HepG2 (cell line): ENCODE results near the gene NSF. TPM values are rescaled to one million over a fixed set of nuclear protein-coding genes. Genes with fewer than 3 reads are reported as not detected.

ENCODE experiments used
- EEA1 ChIP-seq: sonication (generic); formaldehyde crosslinking; IDR thresholded peaks from 2 replicates; pipeline ENCODE4 v1.5.1; 2020; ENCODE audit warnings: mild to moderate bottlenecking, missing genetic modification reagents, borderline replicate concordance
- HES4 ChIP-seq: sonication (generic); formaldehyde crosslinking; IDR thresholded peaks from 2 replicates; pipeline ENCODE4 v1.9.0; 2021; ENCODE audit warnings: mild to moderate bottlenecking, missing genetic modification reagents, borderline replicate concordance
- HNF4G ChIP-seq, 2 experiments: sonication (generic) in 1 of 2; formaldehyde crosslinking in 1 of 2; IDR thresholded peaks; 2 replicates each; pipeline versions ENCODE4 v1.4.0 to v1.6.1; 2011 to 2020; ENCODE audit warnings: borderline replicate concordance in 2 of 2, low read depth in 2 of 2, mild to moderate bottlenecking in 2 of 2, low read length in 1 of 2, missing genetic modification reagents in 1 of 2, moderate library complexity in 1 of 2
- HNRNPLL ChIP-seq: fragments of 200-400 bp; formaldehyde crosslinking; IDR thresholded peaks from 2 replicates; pipeline ENCODE4 v1.6.1; 2017; ENCODE audit warnings: mild to moderate bottlenecking, low read depth, low read length; ENCODE audit not compliant: poor library complexity, severe bottlenecking
- IRX3 ChIP-seq: sonication (generic); formaldehyde crosslinking; IDR thresholded peaks from 2 replicates; pipeline ENCODE4 v1.8.1; 2023; ENCODE audit warnings: mild to moderate bottlenecking, low read depth, missing genetic modification reagents, borderline replicate concordance
- NKX3-1 ChIP-seq: sonication (generic); formaldehyde crosslinking; IDR thresholded peaks from 2 replicates; pipeline ENCODE4 v1.5.0; 2020; ENCODE audit warnings: missing genetic modification reagents
- POLR2A ChIP-seq, 2 experiments: IDR thresholded peaks; 2 replicates each; pipeline ENCODE4 v1.6.1; 2011; ENCODE audit warnings: low read depth in 2 of 2, low read length in 2 of 2, mild to moderate bottlenecking in 1 of 2, moderate library complexity in 1 of 2; ENCODE audit not compliant: insufficient read depth in 1 of 2
- RBM39 ChIP-seq: fragments of 200-400 bp; formaldehyde crosslinking; IDR thresholded peaks from one replicate; pipeline ENCODE4 v1.6.1; 2018; ENCODE audit warnings: antibody characterized with exemption, mild to moderate bottlenecking, low read depth, low read length; ENCODE audit not compliant: poor library complexity, severe bottlenecking
- RNF2 ChIP-seq: fragments of 450-650 bp; conservative IDR thresholded peaks from 2 replicates; pipeline ENCODE4 v1.6.1; 2016; ENCODE audit warnings: low read depth
- SALL2 ChIP-seq: sonication (generic); formaldehyde crosslinking; IDR thresholded peaks from 2 replicates; pipeline ENCODE4 v1.8.1; 2023; ENCODE audit warnings: mild to moderate bottlenecking, missing genetic modification reagents, inconsistent platforms
- SP140L ChIP-seq: sonication (generic); formaldehyde crosslinking; IDR thresholded peaks from 2 replicates; pipeline ENCODE4 v1.4.0; 2020; ENCODE audit warnings: missing genetic modification reagents, borderline replicate concordance
- SSRP1 ChIP-seq: IDR thresholded peaks from 2 replicates; pipeline ENCODE4 v1.6.1; 2016; ENCODE audit warnings: control low read depth
- WIZ ChIP-seq: sonication (generic); formaldehyde crosslinking; IDR thresholded peaks from 2 replicates; pipeline ENCODE4 v1.5.1; 2020; ENCODE audit warnings: mild to moderate bottlenecking, missing genetic modification reagents
- YEATS4 ChIP-seq: sonication (generic); formaldehyde crosslinking; IDR thresholded peaks from 2 replicates; pipeline ENCODE4 v1.4.0; 2020; ENCODE audit warnings: missing genetic modification reagents, borderline replicate concordance
- YY1 ChIP-seq: IDR thresholded peaks from 2 replicates; pipeline ENCODE4 v1.6.1; 2011; ENCODE audit warnings: low read length, low read depth, moderate library complexity, mild to moderate bottlenecking; ENCODE audit not compliant: insufficient read depth, insufficient replicate concordance
- ZNF343 ChIP-seq: sonication (generic); formaldehyde crosslinking; IDR thresholded peaks from 2 replicates; pipeline ENCODE4 v1.4.0; 2020; ENCODE audit warnings: mild to moderate bottlenecking, missing genetic modification reagents
- polyA plus RNA-seq, 8 experiments: library from polyadenylated mRNA; depleted of rRNA in 3 of 8; stranded (reverse) in 7 of 8; unstranded in 1 of 8; fragments of >200 nt; fragmentation: Illumina TruSeq in 4 of 8; extraction: Trizol in 4 of 8; gene quantifications; 2 replicates each; pipeline versions ENCODE4 v1.2.1 to v1.2.3, GENCODE V29; 2011 to 2016; ENCODE audit warnings: low read depth in 4 of 8, missing spikeins in 1 of 8, mixed read lengths in 1 of 8; ENCODE audit not compliant: insufficient read depth in 1 of 8
- total RNA-seq, 5 experiments: library from RNA; depleted of rRNA; stranded (reverse); fragments of >200 nt; fragmentation: Illumina TruSeq; extraction: Trizol; gene quantifications; 2 replicates each; pipeline ENCODE4 v1.2.3, GENCODE V29; 2016; ENCODE audit warnings: low read depth in 1 of 5
- TF ChIP-seq, protein P1 (sequence below), 2 experiments: sonication (generic) in 1 of 2; formaldehyde crosslinking in 1 of 2; IDR thresholded peaks; 2 replicates each; pipeline versions ENCODE4 v1.4.0 to v1.6.1; 2018 to 2020; ENCODE audit warnings: missing genetic modification reagents in 2 of 2, borderline replicate concordance in 1 of 2, low read depth in 1 of 2, mild to moderate bottlenecking in 1 of 2, missing biosample characterization in 1 of 2
- TF ChIP-seq, protein P2 (sequence below): sonication (generic); formaldehyde crosslinking; IDR thresholded peaks from 2 replicates; pipeline ENCODE4 v1.4.0; 2020; ENCODE audit warnings: missing genetic modification reagents
- TF ChIP-seq, protein P3 (sequence below): sonication (generic); formaldehyde crosslinking; IDR thresholded peaks from 2 replicates; pipeline ENCODE4 v1.5.0; 2020; ENCODE audit warnings: missing genetic modification reagents
- TF ChIP-seq, protein P4 (sequence below): IDR thresholded peaks from 2 replicates; pipeline ENCODE4 v1.4.0; 2020; ENCODE audit warnings: mild to moderate bottlenecking, missing genetic modification reagents

NSF gene
- total and polyA plus RNA-seq, 2 of the 13 experiments (the other 11 are each of a cell fraction or from before 2014, with no cell fraction given): 21.9 to 37.8 TPM

DNA sequence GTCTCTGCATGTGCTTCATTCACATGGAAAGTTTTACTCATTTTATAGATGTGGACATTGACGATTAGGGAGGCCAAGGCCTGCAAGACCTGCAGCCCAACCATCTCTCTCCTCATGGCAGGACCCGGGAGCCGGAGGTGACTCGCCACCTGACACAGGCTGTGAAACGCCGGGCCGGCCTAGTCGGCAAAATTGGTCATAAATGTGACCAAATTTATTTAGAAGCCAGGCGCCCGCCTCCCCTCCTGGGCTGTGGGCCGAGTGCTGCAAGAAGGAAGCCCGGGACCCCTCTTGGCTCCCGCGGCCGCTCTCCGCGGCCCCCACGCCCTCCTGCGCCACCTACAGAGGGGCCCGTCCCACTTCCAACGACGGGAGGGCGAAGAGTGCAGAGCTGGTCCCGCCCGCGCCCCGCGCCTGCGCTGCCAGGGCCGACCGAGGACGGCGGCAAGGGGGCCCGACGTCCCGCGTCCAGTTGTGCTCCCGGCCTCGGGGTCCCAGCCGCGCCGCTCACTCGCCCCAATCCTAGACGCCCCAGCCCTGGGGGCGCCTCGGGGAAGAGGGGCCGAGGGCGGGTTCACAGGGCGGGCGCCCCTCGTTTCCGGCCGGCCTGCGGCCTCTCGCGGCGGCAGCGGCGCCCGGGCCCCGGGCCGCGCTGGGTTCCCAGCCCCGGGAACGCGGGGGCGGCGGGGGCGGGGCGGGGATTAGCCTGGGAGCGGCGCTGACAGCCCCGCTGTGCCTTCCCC is 180.5 kb downstream of the NSF start (continued):
- TF ChIP-seq, protein P1, sequence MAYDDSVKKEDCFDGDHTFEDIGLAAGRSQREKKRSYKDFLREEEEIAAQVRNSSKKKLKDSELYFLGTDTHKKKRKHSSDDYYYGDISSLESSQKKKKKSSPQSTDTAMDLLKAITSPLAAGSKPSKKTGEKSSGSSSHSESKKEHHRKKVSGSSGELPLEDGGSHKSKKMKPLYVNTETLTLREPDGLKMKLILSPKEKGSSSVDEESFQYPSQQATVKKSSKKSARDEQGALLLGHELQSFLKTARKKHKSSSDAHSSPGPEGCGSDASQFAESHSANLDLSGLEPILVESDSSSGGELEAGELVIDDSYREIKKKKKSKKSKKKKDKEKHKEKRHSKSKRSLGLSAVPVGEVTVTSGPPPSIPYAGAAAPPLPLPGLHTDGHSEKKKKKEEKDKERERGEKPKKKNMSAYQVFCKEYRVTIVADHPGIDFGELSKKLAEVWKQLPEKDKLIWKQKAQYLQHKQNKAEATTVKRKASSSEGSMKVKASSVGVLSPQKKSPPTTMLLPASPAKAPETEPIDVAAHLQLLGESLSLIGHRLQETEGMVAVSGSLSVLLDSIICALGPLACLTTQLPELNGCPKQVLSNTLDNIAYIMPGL (CRISPR knock-in tag; IDR thresholded peaks at IDR 0.05; ENCODE audit: borderline replicate concordance in 1 of 2, low read depth in 1 of 2): peak in 1 of 2 experiments; percentile 55; a peak in 2 of 4 replicates
- TF ChIP-seq HES4 (CRISPR knock-in tag) (0 out of 2 replicates have a peak, but pooled peaks have one; percentile 56), SSRP1 (no peak), SP140L (no peak; the same call in 1 of the 2 replicates), POLR2A (IDR thresholded peaks at IDR 0.05; ENCODE audit: insufficient read depth in 1 of 2, low read depth in 2 of 2, low read length in 2 of 2) (peak; percentile 67 to 72; a peak in 3 of 4 replicates), NKX3-1 (CRISPR knock-in tag) (peak; percentile 85; the same call in 1 of the 2 replicates), YY1 (peak; percentile 64), YEATS4 (CRISPR knock-in tag) (peak; percentile 90), HNF4G (IDR thresholded peaks at IDR 0.05; ENCODE audit: borderline replicate concordance, low read depth, low read length) (peak; percentile 41; the same call in 1 of the 2 replicates), HNF4G (CRISPR knock-in tag; IDR thresholded peaks at IDR 0.05; ENCODE audit: borderline replicate concordance, low read depth) (no peak), HNRNPLL (peak; percentile 54), SALL2 (peak; percentile 73; the same call in 1 of the 2 replicates), IRX3 (peak; percentile 90), ZNF343 (CRISPR knock-in tag) (peak; percentile 77; the same call in 1 of the 2 replicates), EEA1 (peak; percentile 73), WIZ (CRISPR knock-in tag) (peak; percentile 85; the same call in 1 of the 2 replicates), RNF2 (peak; percentile 41; the same call in 1 of the 2 replicates), RBM39 (peak; percentile 62)
- TF ChIP-seq, protein P2, sequence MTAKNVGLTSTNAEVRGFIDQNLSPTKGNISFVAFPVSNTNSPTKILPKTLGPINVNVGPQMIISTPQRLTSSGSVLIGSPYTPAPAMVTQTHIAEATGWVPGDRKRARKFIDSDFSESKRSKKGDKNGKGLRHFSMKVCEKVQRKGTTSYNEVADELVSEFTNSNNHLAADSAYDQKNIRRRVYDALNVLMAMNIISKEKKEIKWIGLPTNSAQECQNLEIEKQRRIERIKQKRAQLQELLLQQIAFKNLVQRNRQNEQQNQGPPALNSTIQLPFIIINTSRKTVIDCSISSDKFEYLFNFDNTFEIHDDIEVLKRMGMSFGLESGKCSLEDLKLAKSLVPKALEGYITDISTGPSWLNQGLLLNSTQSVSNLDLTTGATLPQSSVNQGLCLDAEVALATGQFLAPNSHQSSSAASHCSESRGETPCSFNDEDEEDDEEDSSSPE (CRISPR knock-in tag): peak; percentile 69; the same call in 1 of the 2 replicates
- TF ChIP-seq, protein P3, sequence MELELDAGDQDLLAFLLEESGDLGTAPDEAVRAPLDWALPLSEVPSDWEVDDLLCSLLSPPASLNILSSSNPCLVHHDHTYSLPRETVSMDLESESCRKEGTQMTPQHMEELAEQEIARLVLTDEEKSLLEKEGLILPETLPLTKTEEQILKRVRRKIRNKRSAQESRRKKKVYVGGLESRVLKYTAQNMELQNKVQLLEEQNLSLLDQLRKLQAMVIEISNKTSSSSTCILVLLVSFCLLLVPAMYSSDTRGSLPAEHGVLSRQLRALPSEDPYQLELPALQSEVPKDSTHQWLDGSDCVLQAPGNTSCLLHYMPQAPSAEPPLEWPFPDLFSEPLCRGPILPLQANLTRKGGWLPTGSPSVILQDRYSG (CRISPR knock-in tag): peak; percentile 80; the same call in 1 of the 2 replicates
- TF ChIP-seq, protein P4, sequence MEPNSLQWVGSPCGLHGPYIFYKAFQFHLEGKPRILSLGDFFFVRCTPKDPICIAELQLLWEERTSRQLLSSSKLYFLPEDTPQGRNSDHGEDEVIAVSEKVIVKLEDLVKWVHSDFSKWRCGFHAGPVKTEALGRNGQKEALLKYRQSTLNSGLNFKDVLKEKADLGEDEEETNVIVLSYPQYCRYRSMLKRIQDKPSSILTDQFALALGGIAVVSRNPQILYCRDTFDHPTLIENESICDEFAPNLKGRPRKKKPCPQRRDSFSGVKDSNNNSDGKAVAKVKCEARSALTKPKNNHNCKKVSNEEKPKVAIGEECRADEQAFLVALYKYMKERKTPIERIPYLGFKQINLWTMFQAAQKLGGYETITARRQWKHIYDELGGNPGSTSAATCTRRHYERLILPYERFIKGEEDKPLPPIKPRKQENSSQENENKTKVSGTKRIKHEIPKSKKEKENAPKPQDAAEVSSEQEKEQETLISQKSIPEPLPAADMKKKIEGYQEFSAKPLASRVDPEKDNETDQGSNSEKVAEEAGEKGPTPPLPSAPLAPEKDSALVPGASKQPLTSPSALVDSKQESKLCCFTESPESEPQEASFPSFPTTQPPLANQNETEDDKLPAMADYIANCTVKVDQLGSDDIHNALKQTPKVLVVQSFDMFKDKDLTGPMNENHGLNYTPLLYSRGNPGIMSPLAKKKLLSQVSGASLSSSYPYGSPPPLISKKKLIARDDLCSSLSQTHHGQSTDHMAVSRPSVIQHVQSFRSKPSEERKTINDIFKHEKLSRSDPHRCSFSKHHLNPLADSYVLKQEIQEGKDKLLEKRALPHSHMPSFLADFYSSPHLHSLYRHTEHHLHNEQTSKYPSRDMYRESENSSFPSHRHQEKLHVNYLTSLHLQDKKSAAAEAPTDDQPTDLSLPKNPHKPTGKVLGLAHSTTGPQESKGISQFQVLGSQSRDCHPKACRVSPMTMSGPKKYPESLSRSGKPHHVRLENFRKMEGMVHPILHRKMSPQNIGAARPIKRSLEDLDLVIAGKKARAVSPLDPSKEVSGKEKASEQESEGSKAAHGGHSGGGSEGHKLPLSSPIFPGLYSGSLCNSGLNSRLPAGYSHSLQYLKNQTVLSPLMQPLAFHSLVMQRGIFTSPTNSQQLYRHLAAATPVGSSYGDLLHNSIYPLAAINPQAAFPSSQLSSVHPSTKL (CRISPR knock-in tag): 0 out of 2 replicates have a peak, but pooled peaks have one; percentile 23
